Glutamatergic neuron (in vitro differentiated cells): ENCODE measurements around the gene ITPRID2. TPM values are rescaled to one million over a fixed set of nuclear protein-coding genes. Genes with fewer than 3 reads are reported as not detected.

Experiments used
- DNase-seq: peaks from one replicate; pipeline ENCODE4 v3.0.0; 2022
- H3K27ac Mint-ChIP-seq: one replicate; pipeline ENCODE4 v1.8.0; 2020; ENCODE audit warnings: mild to moderate bottlenecking, mixed read lengths, inconsistent platforms; ENCODE audit not compliant: unreplicated experiment
- H3K27me3 Mint-ChIP-seq: one replicate; pipeline ENCODE4 v1.8.0; 2020; ENCODE audit warnings: mild to moderate bottlenecking, moderate library complexity, mixed read lengths, inconsistent platforms; ENCODE audit not compliant: unreplicated experiment
- H3K36me3 Mint-ChIP-seq: one replicate; pipeline ENCODE4 v1.8.0; 2020; ENCODE audit warnings: mild to moderate bottlenecking, mixed read lengths, inconsistent platforms; ENCODE audit not compliant: unreplicated experiment
- H3K4me1 Mint-ChIP-seq: one replicate; pipeline ENCODE4 v1.8.0; 2020; ENCODE audit warnings: mild to moderate bottlenecking, low read depth, mixed read lengths, inconsistent platforms; ENCODE audit not compliant: unreplicated experiment
- H3K4me3 Mint-ChIP-seq: one replicate; pipeline ENCODE4 v1.8.0; 2020; ENCODE audit warnings: mild to moderate bottlenecking, mixed read lengths, inconsistent platforms; ENCODE audit not compliant: unreplicated experiment
- H3K9me3 Mint-ChIP-seq: one replicate; pipeline ENCODE4 v1.8.0; 2020; ENCODE audit warnings: mild to moderate bottlenecking, moderate library complexity, mixed read lengths, inconsistent platforms; ENCODE audit not compliant: unreplicated experiment
- CTCF ChIP-seq: fragments of 200-600 bp; sonication (generic); IDR thresholded peaks from one replicate; pipeline ENCODE4 v1.5.0; 2021; ENCODE audit not compliant: partially characterized antibody, unreplicated experiment
- total RNA-seq: library from RNA; stranded (reverse); fragmentation: NEBNext Ultra II Directional; extraction: Animal tissue kit (Norgen Biotek cat#: 25700); gene quantifications from one replicate; pipeline ENCODE4 v1.2.1, GENCODE V29; 2021; ENCODE audit not compliant: unreplicated experiment

The ITPRID2 gene
- total RNA-seq, 1 donor from 2014 or later = 32.8 TPM

DNA sequence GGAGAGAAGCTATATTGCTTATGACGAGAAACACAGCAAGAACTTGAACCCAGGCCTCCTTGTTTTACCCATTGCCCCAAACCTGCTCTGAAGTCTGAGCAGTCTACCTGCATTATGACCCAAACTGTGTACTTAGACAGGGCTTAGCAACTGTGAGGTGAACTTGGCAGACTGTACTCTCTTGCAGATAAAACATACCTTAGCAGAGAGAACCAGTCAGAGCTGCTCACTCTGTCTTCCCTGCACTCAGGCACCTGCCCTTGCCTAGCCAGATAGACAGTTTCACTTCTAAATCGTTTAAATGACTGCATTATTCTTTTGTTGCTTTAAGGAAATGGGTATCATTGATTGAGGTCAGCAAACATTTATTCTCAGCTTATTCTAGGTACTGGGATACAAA, 20.3 kb downstream of the ITPRID2 start:
- Mint-ChIP-seq H3K4me1 (no peaks in the 10 kb centered on the region), H3K36me3 (no peaks in the 10 kb centered on the region), H3K27me3 (no peaks in the 10 kb centered on the region), H3K27ac (no peak overlapping the region), H3K9me3 (no peaks in the 10 kb centered on the region), H3K4me3 (no peak overlapping the region)
- no peak for TF ChIP-seq CTCF
- DNase-seq = no peak

- no peaks in the 10 kb centered on the region for H3K36me3 Mint-ChIP-seq
- H3K27me3 Mint-ChIP-seq = no peaks in the 10 kb centered on the region
- DNase-seq = no peak
- no peaks in the 10 kb centered on the region for H3K4me1 Mint-ChIP-seq
- H3K4me3 Mint-ChIP-seq = no peak overlapping the region
- no peak overlapping the region for H3K27ac Mint-ChIP-seq
- no peak for TF ChIP-seq CTCF
- H3K9me3 Mint-ChIP-seq = no peaks in the 10 kb centered on the region
Measured at GRCh38 chr2:181915102-181915501, 23.6 kb downstream of the ITPRID2 start.

GRCh38 chr2:181916726-181917718, 25.5 kb downstream of the ITPRID2 start:
- H3K4me1 Mint-ChIP-seq = no peaks in the 10 kb centered on the region
- no peak overlapping the region for H3K4me3 Mint-ChIP-seq
- H3K36me3 Mint-ChIP-seq = no peaks in the 10 kb centered on the region
- H3K27me3 Mint-ChIP-seq = no peaks in the 10 kb centered on the region
- no peak for TF ChIP-seq CTCF
- no peaks in the 10 kb centered on the region for H3K9me3 Mint-ChIP-seq
- H3K27ac Mint-ChIP-seq = no peak overlapping the region
- DNase-seq = no peak

GRCh38 chr2:181918188-181918587, 26.7 kb downstream of the ITPRID2 start:
- Mint-ChIP-seq H3K4me1 (no peaks in the 10 kb centered on the region), H3K27me3 (no peaks in the 10 kb centered on the region), H3K27ac (no peak overlapping the region), H3K36me3 (no peaks in the 10 kb centered on the region), H3K9me3 (no peaks in the 10 kb centered on the region), H3K4me3 (no peak overlapping the region)
- no peak for TF ChIP-seq CTCF
- no peak for DNase-seq

GRCh38 chr2:181923121-181923520, 31.6 kb downstream of the ITPRID2 start:
- Mint-ChIP-seq H3K4me1 (no peaks in the 10 kb centered on the region), H3K27me3 (no peaks in the 10 kb centered on the region), H3K4me3 (no peak overlapping the region), H3K36me3 (no peaks in the 10 kb centered on the region), H3K9me3 (no peaks in the 10 kb centered on the region), H3K27ac (no peak overlapping the region)
- TF ChIP-seq CTCF = no peak
- no peak for DNase-seq
